Osteoblast (primary cell): Measurements from ENCODE around the gene DMKN. TPM values are rescaled to one million over a fixed set of nuclear protein-coding genes. Genes with fewer than 3 reads are reported as not detected.

Source experiments
- DNase-seq: peaks from one replicate; pipeline ENCODE4 v3.0.0; 2011; ENCODE audit warnings: low spot score, mixed read lengths; ENCODE audit not compliant: insufficient read length; ENCODE audit errors: missing footprints
- H2AFZ ChIP-seq: 2 replicates; pipeline ENCODE4 v1.6.0; 2011; ENCODE audit warnings: mild to moderate bottlenecking, low read length
- H3K27ac ChIP-seq: 2 replicates; pipeline ENCODE4 v1.5.1; 2011; ENCODE audit warnings: mild to moderate bottlenecking, low read depth, low read length, moderate library complexity
- H3K27me3 ChIP-seq: 2 replicates; pipeline ENCODE4 v1.6.0; 2012; ENCODE audit warnings: mild to moderate bottlenecking, control low read depth, inconsistent platforms, low read length, moderate library complexity; ENCODE audit not compliant: insufficient read depth
- H3K36me3 ChIP-seq: 2 replicates; pipeline ENCODE4 v1.5.1; 2011; ENCODE audit warnings: mild to moderate bottlenecking, low read length, control low read depth, moderate library complexity; ENCODE audit not compliant: insufficient read depth
- H3K4me1 ChIP-seq: 2 replicates; pipeline ENCODE4 v1.5.1; 2011; ENCODE audit warnings: mild to moderate bottlenecking, low read length, control low read depth, moderate library complexity; ENCODE audit not compliant: insufficient read depth
- H3K4me2 ChIP-seq: 2 replicates; pipeline ENCODE4 v1.6.0; 2011; ENCODE audit warnings: mild to moderate bottlenecking, low read length; ENCODE audit not compliant: insufficient read depth
- H3K4me3 ChIP-seq: fragments of 200-600 bp; sonication (generic); 3 replicates; pipeline ENCODE4 v1.5.1; 2012; ENCODE audit warnings: mild to moderate bottlenecking, low read length, inconsistent platforms; ENCODE audit not compliant: insufficient read depth
- H3K79me2 ChIP-seq: 2 replicates; pipeline ENCODE4 v1.6.0; 2012; ENCODE audit warnings: mild to moderate bottlenecking, low read length, control low read depth, inconsistent platforms; ENCODE audit not compliant: insufficient read depth
- H3K9me3 ChIP-seq: 2 replicates; pipeline ENCODE4 v1.5.1; 2011; ENCODE audit warnings: low read depth, low read length, control low read depth
- H4K20me1 ChIP-seq: 2 replicates; pipeline ENCODE4 v1.6.0; 2012; ENCODE audit warnings: mild to moderate bottlenecking, low read length, control low read depth; ENCODE audit not compliant: insufficient read depth
- CTCF ChIP-seq: IDR thresholded peaks from 2 replicates; pipeline ENCODE4 v1.5.1; 2011; ENCODE audit warnings: mild to moderate bottlenecking, low read depth, low read length, moderate library complexity; ENCODE audit errors: extremely low read depth
- total RNA-seq: library from RNA; depleted of rRNA; stranded (reverse); fragments of >200 nt; gene quantifications from 2 replicates; pipeline ENCODE4 v1.2.3, GENCODE V29; 2012

Gene DMKN
- total RNA-seq, 1 donor: 24.2 TPM

DNA sequence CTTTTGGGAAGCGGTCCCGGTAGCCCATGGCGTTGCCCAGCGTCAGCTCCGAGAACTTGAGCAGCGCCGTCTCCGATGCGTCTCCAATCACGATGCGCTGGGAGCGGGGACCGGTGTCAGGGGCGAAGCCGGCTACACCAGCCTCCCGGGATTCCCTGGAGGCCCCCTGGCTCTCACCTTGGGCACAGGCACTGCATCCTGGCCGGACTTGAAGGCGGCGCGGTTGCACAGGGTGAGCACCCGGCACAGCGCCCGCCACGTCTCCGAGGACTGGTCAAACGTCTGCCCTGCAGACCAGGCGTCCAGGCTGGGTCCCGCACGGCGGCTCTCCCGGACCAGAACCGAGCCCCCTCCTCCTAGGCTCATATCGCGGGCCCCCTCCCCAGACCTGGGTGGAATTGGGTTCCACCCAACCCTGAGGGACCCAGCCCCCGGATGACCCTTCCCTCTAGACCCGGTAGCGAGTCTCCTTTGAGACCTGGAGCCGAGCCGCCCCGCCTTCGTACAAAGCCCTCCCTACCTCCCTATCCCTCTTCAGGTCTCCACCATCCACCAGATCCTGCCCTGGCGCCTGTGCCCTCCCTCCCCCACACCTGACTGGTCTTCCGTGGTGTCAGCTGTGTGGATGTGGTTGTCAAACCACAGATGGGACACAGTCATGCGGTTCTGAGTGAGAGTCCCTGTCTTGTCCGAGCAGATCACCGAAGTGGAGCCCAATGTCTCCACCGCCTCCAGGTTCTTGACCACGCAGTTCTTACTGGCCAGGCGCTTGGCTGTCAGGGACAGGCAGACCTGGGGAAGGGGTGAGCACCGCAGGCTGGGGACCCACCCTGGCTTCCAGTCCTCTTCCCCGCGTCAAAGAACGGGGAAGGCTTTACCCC lies 45.2 kb upstream of the DMKN start:
- H3K4me1 ChIP-seq: no peaks in the 10 kb centered on the region
- no peaks in the 10 kb centered on the region for H3K9me3 ChIP-seq
- no peak for TF ChIP-seq CTCF
- H3K4me2 ChIP-seq: peak overlapping the region; percentile 75
- H3K27ac ChIP-seq: no peak overlapping the region
- peak; percentile 55 for DNase-seq
- H2AFZ ChIP-seq: no peak overlapping the region
- peak overlapping the region; percentile 56 for H3K4me3 ChIP-seq
- H3K27me3 ChIP-seq: peaks cover 15% of the 10 kb centered on the region
- no peaks in the 10 kb centered on the region for H4K20me1 ChIP-seq
- H3K79me2 ChIP-seq: no peaks in the 10 kb centered on the region
- H3K36me3 ChIP-seq: no peaks in the 10 kb centered on the region

- peak; percentile 89 for DNase-seq
These were observed 44.3 kb upstream of the DMKN start for GRCh38 chr19:35557539-35558399.

DNA sequence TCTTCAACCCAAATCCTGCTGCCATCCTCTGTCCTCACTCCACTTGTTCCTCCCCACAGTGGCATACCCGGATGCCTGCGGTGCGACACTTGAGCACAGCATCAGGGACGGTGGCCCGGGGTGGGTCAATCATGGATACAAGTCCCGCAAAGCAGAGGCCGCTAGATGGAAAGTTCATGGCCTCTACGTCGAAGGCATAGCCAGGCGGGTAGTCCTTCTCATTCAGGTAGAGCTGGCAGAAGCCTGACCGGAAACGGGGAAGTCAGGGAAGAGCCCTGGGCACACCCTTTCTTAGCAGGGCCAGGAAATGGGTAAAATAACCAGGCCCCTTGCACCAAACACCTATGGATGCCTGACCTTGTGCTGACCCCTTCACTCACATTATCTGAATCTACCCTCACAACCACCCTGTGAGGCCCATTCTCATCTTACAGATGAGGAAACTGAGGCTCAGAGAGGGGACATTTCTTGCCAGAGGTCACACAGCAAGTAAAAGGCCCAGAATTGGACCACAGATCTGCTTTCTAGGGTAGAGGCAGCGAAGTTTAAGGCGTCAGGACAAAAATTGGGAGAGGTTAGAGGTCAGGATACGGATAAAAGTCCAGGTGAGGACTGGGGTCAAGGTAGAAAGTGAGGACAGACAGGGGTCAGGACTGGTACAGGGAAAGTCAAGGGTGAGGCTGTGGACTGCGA lies 43.5 kb upstream of the DMKN start:
- Histone ChIP-seq H3K4me2 (no peak overlapping the region), H3K4me3 (no peak overlapping the region), H3K79me2 (no peaks in the 10 kb centered on the region), H2AFZ (no peak overlapping the region), H3K27me3 (peaks cover 15% of the 10 kb centered on the region), H3K27ac (no peak overlapping the region), H4K20me1 (no peaks in the 10 kb centered on the region), H3K4me1 (no peaks in the 10 kb centered on the region), H3K36me3 (no peaks in the 10 kb centered on the region), H3K9me3 (no peaks in the 10 kb centered on the region)
- no peak for TF ChIP-seq CTCF
- peak; percentile 51 for DNase-seq

More at GRCh38 chr19:35557539-35558399, 44.3 kb upstream of the DMKN start:
- Histone ChIP-seq H3K4me2 (peak overlapping the region; percentile 75), H3K9me3 (no peaks in the 10 kb centered on the region), H3K4me1 (no peaks in the 10 kb centered on the region), H4K20me1 (no peaks in the 10 kb centered on the region), H3K4me3 (peak overlapping the region; percentile 56), H2AFZ (peak overlapping the region; percentile 56), H3K27me3 (peaks cover 15% of the 10 kb centered on the region), H3K79me2 (no peaks in the 10 kb centered on the region), H3K36me3 (no peaks in the 10 kb centered on the region), H3K27ac (no peak overlapping the region)
- no peak for TF ChIP-seq CTCF
